HG03025 (cell line): ENCODE measurements around the gene IQGAP3.
"Not testable (repeated sequence)": the region's sequence is repeated elsewhere in the genome, so short reads cannot be mapped to it uniquely, and the experiment has no call there.

Experiments used
- ATAC-seq: cut with Tn5 transposase; IDR thresholded peaks from one replicate; pipeline ENCODE4 v1.9.1; 2021; ENCODE audit warnings: mild to moderate bottlenecking, moderate library complexity; ENCODE audit not compliant: unreplicated experiment, low FRiP score

The IQGAP3 gene

GRCh38 chr1:156593661-156593989 is 21.3 kb upstream of the IQGAP3 start:
- ATAC-seq = no peak

DNA sequence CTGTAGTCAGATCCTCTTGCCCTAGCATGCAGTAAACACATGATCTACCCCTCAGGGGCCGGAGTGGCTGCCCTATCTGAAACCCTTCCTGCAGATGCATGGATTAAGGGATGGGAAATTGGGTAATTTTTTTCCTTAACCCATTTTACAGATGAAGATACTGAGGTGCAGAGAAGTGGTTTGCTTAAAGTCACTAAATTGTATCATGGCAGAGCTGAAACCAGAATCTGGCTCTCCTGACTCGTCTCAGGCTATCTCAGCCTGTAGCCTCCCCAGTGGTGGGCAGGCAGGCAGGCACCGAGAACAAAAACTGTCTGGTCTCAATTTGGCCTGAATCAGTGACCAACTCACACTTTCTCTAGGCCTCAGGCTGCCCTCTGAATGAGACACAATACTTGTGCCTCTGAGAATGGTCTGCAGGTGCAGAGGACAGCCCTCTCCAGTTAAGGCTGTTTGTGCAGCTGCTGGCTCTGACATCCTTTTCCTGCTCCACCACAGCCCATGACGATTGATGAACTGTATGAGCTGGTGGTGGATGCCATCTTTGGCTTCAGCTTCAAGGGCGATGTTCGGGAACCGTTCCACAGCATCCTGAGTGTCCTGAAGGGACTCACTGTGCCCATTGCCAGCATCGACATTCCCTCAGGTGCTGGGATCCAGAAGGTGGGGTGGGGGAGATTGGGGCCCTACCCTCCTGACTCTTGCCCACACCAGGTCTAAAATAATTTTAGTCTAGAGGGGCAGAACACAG is 20.7 kb upstream of the IQGAP3 start:
- ATAC-seq = no peak

DNA sequence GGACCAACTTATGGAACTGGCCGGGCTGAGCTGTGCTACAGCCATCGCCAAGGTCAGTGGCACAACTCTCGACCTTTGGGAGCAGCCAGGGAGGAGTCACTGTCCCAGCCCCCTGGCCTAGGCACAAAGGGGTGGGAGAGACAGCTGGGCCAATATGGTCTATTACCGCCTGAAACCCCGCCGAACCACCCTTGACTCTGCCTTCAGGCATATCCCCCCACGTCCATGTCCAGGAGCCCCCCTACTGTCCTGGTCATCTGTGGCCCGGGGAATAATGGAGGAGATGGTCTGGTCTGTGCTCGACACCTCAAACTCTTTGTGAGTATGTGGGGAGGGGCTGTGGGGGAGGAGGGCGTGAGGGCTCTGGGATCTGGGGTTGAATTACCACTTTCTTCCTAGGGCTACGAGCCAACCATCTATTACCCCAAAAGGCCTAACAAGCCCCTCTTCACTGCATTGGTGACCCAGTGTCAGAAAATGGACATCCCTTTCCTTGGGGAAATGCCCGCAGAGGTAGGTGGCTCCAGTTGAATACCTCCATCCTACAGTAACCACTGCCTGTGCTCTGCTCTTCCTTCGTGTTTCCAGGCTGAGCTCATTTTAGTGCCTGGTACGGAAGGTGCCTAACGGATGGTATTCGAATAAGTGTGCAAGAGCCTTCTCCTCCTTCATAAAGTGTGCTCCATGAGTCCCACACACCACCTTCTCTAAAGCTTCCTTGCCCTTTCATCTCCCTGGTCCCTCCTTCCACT is 20.0 kb upstream of the IQGAP3 start:
- no peak for ATAC-seq

GRCh38 chr1:156591432-156592157 is 19.2 kb upstream of the IQGAP3 start, which contains the start of gene NAXE:
TSS of gene NAXE (plus strand) at chr1:156591776. CDS start at chr1:156591805, 29 bp downstream.
- peak; percentile 70 for ATAC-seq

GRCh38 chr1:156591181-156591431 is 18.7 kb upstream of the IQGAP3 start:
- no peak for ATAC-seq

DNA sequence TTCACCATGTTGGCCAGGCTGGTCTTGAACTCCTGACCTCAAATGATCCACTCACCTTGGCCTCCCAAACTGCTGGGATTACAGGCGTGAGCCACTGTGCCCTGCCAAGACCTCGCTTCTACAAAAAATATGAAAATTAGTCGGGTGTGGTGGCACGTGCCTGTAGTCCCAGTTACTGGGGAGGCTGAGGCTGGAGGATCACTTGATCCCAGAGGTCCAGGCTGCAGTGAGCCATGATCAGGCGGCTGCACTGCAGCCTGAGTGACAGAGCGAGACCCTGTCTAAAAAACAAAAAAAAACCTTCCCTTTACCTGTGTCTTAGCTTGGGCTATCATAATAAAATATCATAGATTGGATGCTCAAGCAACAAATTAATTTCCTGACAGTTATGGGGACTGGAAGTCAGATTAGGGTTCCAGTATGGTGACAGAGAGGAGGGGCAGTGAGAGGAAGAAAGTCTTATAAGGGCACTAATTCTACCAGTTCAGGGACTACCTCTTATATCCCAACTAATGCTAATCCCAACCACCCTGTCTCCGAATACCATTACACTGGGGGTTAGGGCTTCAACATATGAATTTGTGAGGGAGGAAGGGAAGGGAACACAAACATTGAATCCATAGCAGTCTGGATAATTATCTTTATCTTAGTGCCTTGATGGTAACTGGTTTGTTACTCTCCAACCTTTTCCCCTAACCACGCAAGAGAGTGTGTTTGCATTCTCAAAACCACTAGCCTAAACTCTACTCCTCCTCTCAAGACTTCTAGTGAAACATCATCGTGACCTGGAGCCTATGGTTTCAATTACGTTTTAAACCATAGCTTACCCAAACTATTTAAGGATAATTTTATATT is 18.2 kb upstream of the IQGAP3 start:
- ATAC-seq = no peak

GRCh38 chr1:156589546-156589945 is 17.2 kb upstream of the IQGAP3 start:
- no peak for ATAC-seq

DNA sequence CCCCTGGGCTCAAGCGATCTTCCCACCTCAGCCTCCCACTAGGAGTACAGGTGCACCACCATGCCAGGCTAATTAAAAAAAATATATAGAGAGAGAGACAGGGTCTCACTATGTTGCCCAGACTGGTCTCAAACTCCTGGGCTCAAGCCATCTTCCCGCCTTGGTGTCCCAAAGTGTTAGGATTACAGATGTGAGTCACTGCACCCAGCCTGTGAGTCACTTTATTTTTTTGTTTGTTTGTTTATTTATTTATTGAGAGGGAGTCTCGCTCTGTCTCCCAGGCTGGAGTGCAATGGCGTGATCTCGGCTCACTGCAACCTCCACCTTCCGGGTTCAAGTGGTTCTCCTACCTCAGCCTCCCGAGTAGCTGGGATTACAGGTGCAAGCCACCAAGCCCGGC is 15.6 kb upstream of the IQGAP3 start:
- not testable (repeated sequence) for ATAC-seq

DNA sequence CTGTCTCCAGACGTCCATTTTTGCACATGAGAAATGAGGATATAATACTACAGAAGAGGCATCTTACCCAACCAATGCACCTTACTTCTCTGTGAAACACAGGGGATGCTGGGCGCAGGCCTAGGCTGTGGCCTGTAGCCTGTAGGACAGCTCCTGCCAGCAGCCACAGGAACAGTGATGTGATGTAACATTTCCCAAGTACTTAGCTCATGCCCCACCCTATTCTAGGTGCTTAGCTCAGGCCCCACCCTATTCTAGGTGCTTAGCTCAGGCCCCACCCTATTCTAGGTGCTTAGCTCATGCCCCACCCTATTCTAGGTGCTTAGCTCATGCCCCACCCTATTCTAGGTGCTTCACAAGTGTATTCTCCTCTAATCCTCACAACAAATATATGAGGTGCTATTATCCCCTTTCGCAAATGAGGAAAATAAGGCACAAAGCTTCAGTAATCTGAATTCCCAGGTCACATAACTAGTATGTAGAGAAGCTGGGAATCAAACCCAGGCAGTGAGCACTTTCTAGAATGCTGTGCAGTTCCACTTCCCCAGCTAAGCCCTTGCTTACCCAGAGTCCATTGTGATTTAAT is 14.6 kb upstream of the IQGAP3 start:
- no peak for ATAC-seq

GRCh38 chr1:156586323-156586722 is 14.0 kb upstream of the IQGAP3 start:
- ATAC-seq = no peak

GRCh38 chr1:156584813-156585212 is 12.4 kb upstream of the IQGAP3 start:
- ATAC-seq = no peak

DNA sequence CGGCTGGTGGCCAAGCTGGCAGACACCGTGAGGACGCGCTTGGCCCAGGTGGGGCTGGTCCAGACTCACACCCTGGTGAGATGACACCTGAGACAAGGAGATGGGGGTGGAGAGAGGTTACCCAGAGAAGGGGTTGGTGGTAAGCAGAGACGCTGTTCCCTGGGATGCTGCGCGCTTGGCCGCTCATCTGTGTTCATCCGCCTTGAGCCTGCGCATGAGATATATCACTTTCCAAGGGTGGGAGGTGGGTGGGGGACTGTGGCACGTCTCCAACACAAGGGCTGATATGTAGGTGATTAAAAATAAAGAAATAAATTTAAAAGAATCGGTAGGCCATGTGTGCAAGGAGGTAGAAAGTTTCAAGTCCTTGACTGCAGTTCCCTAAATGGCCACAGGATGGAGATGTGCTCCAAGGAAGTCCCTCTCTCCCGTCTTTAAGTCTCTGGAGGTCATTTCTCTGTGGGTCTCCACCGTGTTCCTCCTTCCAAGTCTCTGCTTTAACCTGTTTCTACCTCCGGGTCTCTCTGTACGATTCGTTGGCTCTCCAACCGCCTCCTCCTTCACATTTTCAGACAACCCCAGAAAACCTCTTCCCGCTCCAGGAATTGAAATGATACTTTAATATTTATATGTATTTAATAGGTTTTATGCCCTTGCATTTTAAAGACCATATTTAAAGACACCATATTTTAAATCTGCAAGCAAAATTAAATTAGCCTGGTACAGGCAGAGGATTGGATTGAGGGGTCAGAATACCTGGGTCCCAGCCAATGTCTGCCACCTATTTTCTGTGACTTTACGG is 11.7 kb upstream of the IQGAP3 start:
- ATAC-seq = no peak

- ATAC-seq = no peak
Observed at GRCh38 chr1:156582388-156583017, 10.1 kb upstream of the IQGAP3 start.

DNA sequence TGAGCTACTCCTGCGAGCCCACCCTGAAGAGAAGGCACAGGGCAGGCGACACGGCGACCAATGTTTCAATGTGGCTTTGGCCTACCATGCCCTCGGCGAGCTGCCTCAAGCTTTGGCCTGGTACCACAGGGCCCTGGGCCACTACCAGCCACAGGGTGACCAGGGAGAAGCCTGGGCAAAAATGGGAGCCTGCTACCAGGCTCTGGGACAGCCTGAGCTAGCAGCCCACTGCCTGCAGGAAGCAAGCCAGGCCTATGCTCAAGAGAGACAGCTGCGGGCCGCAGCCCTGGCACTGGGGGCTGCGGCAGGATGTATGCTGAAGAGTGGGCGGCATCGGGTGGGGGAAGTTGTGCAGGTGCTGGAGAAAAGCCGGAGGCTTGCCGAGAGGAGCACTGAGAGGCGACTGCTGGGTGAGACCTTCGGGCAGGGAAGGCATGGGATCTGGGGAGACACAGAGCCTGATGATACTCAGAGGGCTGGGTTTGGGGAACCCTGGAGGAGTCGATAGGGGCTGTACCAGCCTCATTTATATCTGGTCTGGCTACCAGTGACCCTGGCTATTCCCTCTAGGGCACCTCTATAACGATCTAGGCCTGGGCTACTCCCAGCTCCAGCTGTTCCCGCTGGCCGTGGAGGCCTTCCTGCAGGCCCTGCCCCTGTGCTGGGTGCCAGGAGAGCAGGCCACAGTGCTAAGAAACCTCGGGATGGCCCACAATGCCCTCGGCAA is 9.5 kb upstream of the IQGAP3 start:
- ATAC-seq = no peak

DNA sequence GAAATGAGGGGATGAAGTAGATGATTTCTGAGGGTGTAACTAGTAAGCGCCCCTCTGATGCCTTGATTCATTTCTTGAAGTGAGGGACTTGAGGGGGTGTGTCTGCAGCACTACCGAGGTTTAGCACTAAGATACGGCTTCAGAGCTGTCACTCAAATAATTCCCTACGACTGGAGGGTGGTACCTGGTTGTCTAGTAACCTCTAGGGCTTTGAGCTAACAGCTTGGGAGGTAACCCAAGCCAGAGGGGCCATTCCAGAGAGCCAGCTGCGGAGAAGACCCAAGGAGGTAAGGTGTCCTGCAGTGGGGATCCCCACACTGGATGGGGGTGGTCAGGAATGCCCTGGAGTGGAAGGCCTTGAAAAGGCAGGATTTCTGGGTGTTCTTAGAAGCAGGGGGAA is 7.1 kb upstream of the IQGAP3 start, which contains the start of gene TTC24:
TTC24 (plus strand) TSS at position 252 of the 400 bp plus-strand sequence. CDS start 1,642 bp downstream, outside the sequence.
- ATAC-seq = no peak

DNA sequence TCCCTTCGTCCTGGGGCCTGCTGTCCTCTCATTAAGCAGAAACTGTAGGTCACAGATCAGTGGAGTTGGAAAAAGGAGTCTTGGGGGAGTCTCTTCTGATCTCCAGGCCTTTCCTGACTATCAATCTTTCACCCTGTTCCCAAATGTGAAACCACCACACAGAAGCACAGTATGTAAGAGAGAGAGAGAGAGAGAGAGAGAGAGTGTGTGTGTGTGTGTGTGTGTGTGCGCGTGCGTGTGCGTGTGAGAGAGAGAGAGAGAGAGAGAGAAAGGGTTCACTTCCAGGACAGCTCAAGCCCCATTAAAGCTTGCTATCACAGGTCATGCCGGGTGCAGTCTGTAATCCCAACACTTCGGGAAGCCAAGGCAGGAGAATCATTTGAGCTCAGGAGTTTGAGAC is 5.7 kb upstream of the IQGAP3 start:
- ATAC-seq = no peak

- ATAC-seq = no peak
Observed at GRCh38 chr1:156577550-156577949, 5.2 kb upstream of the IQGAP3 start.

DNA sequence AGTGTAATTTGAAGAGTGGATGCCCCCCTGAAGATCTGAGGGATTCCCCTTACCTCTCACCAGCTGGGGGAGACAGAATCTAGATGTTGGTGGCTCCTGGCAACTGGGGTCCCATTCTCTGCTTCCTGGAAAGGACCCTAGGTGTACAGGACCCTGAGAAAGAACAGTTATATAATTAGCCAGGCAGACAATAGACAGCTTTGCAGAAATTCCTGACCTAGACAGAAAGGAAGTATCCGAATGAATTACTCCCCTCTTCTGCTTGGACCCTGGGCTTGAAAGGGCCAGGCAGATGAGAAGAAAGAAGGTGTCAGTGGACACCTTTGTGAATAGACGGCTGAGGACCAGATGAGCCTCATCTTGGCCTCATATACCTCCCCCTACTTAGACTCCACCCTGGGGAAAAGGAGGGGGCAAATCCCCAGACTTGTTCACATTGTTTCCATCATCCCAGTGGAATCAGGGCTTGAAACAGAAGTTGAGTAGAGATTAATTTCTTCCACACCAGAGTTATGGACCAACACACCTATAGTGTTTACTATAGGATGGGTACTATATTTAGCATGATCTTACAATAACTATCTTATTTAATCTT is 1.8 kb upstream of the IQGAP3 start:
- no peak for ATAC-seq
